DLD1 (cell line): ENCODE measurements around the gene TNFRSF1A.
"Not testable (repeated sequence)": the region's sequence is repeated elsewhere in the genome, so short reads cannot be mapped to it uniquely, and the experiment has no call there.

Experiments used
- in situ Hi-C: cut with HindIII; loops from 2 replicates; pipeline ENCODE4 v1.10.0; 2017; ENCODE audit warnings: low sequenced_read_pairs

The TNFRSF1A gene

DNA sequence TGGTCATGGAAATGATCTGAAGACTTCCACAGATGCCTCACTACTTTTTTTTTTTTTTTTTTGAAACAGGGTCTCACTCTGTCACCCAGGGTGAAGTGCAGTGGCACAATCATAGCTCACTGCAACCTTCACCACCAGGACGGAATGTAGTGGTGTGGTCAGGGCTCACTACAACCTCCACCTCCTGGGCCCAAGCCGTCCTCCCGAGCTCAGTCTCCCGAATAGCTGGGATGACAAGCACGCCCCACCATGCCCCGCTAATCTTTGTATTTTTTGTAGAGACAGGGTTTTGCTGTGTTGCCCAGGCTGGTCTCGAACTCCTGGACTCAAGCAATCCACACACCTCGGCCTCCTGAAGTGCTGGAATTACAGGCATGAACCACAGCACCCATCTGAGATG, 3.3 kb downstream of the TNFRSF1A start:
- in situ Hi-C loops: not testable (repeated sequence)

DNA sequence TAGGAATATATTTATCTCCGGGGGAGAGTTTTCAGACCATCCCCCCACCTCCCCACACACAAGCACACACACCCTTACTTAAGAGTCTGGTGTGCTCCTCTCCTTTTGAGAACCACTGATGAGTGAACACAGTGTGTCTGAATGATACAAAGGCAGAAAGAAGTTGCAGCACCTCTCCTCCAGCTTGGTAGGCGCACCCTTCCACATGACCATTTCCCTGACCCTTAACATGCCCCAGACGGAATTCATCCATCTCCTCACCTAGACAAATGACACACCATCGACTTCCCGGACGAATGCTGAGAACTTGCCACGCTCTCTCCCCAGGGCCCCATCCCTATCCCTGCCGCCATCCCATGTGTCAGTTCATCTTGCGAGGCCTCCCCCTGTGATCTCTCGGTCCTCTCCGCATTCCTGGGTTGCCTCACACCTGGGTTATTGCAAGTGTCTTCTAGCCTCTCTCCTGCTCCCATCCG, 3.9 kb downstream of the TNFRSF1A start:
- in situ Hi-C loops: no loop called here

DNA sequence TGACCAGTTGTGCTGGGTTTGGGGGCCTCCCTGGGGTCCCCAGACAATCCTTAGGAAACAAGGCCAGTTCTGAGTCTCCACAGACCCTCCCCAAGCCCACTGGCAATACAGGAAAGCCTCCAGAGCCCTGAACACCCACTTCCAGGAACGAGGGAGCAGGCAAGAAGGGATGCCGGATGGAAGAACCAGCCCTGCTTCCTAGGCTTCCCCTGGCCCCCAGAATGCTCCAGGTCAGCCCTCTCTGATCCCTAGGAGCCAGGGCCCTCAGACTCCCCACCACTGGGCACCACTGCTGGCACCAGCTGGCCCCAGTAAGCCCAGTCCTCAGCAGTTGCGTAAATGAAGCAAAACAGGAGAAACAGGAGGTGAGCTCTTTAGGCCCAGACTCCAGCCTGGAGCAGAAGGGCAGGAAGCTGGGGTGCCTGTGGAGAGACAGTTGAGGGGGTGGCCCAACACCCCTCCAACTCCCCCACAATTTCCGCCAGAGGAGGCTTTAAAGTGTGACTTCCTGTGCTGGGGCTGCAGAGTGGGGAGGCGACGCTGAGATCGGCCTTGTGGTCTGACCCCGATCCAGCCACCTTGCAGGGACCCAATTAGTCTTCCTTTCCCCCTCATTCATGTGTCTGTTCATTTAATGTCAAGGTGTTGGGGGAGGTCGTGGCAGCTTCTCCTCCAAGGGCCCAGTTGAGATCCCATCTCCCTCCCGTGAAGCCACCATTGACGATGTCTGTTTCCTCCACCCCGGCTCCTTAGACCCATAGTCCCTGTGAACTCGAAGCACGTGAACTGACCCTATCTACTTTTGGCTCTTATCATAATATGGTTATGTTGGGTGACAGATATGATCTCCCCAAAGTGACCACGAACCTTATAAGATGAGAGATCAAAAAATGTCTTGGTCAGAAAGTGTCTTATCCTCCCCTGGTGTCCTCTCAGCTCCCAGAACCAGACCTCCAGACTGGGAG, 4.7 kb downstream of the TNFRSF1A start:
- in situ Hi-C loops: no loop called here

DNA sequence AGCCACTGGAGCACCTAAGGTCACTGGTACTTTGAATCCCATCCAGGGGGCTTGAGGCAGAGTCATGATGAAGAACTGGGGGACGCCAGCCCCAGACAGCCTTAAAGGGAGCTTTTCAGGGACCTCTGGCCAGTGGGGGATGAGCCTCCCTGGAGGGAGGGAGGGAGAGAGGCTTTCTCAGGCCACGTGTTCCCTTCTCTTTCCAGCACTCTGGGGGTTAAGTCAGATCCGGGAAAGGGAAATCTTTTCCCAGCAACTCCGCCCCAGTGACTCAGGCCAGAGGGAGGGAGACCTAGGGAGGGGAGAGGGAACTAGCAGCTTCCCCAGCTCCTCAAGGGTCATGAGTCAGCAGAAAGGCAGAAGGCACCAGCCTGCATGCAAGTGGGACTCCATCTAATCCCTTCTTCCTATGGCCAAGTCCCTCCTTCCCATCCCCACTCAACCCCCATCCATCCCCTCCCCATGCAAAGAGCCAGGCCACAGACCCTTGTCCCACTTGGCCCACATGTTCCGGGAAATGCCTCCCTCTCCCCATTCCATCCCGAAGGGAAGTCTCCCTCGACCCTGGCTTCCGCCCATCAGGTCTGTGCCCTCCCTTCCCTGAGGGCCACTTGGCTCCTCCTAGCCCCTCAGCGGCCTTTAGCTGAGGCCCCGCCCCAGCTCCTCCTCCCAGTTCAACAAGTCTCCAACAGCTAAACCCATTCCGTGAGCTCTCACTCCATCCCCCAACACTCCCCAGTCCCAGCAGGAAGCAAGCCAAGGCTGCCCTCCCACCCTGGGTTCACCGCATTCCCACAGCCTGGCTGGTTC, 5.6 kb downstream of the TNFRSF1A start:
- in situ Hi-C loops: no loop called here

DNA sequence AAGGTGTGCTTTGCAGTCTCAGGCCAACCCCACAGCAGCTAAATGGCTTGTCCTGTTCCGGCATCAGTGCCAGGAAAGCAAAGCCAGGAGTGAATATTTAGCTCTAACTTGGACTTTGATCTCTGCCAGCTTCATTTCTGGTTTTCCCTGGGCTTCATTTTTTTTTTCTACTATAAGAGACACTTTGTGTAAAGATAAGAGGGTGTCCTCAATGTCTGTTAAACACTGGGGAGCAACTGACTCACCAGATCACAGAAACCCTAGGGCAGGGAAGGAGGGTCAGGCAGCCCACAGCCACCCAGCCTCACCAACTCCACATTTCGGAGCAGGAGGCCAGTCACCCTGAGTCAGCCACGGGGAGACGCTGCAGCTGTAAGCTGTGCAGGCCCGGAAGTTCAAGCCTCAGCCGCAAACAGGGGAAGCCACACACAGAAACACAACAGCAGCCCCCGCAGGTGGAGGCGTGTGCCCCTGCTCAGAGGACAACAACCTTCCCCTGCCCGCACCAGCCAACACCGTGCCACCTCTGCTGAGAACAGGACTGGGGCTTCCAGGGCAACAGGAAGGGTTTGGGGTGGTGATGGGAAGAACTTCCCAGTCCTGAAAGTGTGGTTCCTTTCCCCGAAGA, 6.3 kb downstream of the TNFRSF1A start:
- in situ Hi-C loops: no loop called here

DNA sequence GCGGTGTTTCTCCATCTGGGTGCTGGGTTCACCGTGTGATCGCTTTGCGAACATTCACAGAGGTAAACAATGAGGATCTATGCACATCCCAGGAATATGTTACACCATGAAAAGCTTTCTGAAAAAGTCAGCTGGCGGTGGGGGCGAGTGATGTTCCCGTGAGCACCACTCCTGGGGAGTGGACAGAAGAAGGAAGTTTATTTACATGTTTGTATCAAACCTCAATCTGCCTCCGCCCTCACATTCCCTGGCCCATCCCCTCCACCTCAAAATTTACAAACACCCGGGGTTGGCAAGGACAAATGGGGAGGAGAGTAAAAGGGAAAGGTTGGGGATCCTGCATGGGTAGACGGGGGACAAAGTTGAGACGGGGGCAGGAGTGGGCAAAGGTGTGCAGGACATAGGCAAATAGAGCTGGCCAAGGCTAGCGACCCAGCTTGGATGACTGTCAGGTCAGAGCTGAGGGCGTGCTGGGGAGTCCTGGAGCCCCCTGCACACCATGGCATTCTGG, 6.9 kb downstream of the TNFRSF1A start:
- in situ Hi-C loops: no loop called here

DNA sequence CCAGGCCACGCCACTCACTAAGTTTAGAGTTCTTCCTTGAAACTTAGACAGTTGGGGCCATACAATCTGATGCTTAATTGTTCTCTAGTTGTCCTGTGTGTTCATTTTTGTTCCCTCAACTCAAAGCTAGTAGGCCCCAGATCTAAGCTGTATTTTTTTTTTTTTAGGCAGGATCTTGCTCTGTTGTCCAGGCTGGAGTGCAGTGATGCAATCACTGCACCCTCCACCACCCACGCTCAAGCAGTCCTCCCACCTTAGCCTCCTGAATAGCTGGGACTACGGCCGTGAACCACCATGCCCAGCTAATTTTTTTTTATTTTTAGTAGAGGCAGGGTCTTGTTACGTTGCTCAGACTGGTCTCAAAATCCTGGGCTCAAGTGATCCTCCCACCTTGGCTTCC, 7.5 kb downstream of the TNFRSF1A start:
- in situ Hi-C loops: no loop called here

DNA sequence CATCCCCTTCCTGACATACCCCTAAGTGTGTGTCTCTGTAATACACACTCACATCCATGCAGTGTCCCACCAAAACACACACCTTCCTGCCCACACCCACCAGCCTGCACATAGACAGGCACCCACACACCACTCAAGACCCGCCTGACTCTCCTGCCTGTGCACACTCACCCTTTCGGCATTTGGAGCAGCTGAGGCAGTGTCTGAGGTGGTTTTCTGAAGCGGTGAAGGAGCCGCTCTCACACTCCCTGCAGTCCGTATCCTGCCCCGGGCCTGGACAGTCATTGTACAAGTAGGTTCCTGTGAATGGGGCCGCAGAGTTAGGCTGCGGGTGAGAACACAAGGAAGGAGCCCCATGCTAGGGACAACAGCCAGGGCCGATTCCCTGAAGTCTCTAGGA, 8.3 kb downstream of the TNFRSF1A start:
- in situ Hi-C loops: no loop called here

DNA sequence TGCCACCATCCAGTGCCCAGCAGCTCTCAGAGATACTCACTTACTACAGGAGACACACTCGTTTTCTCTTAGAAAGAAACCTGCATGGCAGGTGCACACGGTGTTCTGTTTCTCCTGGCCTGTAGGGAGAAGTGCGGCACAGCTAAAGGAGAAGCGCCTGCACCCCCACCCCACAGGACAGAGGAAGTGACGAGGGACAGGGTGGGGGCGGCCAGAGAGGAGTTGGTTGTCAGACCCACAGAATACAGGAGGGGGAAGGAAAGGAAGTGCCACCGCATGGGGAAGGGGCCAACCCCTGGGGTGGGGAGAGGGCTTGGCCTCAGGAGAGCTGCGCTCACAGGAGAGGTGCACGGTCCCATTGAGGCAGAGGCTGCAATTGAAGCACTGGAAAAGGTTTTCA, 8.8 kb downstream of the TNFRSF1A start:
- in situ Hi-C loops: no loop called here

DNA sequence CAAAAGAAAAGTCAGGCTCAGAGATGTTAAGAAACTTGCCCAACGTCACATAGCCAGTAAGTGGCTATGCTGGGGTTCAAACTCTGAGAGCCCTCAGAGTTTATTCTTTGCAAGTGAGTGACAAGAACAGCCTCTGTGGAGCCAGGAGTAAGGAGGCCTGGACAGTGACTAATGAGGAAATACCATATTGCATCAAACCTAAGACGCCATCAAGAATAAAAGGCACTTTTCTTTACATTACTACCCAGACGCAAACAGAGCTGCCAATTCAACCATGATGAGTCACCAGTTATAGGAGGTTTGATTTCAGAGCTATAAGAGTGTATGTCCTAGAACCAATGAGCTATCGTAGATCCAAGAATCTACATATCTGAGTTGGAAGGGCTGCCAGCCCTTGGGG, 9.4 kb downstream of the TNFRSF1A start:
- in situ Hi-C loops: no loop called here

DNA sequence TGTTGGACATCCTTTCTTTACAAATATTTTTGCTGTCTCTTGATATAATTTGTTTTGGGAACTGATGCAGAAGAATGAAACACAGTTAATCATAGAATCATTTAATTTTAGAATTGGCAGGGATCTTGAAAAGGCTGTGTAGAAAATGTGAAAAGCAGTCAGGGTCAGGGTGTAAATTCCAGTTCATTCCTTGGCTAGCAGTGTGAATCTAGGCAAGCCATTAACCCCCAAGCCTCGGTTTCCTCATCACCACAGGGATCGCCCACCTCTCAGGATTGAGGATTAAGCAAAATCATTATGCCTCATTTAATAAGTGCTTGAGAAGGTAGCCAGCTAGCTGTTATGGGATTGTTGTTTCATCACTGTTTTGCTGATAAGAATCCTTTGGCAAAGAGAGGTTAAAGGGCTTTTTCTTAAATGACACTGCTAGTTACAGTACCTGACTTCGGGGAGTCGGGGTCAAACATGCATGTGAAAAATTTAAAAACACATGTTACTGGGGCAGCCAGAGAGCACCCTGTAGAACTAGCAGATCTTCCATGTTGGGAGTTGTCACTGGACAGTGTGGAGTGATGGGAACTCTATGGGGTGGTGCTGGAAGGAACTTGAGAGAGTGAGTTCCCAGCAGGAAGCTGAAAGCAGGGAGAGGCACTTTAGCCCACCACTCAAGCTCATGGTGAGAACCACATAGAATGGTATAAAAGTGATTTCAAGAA, 10.7 kb downstream of the TNFRSF1A start:
- in situ Hi-C loops: no loop called here

DNA sequence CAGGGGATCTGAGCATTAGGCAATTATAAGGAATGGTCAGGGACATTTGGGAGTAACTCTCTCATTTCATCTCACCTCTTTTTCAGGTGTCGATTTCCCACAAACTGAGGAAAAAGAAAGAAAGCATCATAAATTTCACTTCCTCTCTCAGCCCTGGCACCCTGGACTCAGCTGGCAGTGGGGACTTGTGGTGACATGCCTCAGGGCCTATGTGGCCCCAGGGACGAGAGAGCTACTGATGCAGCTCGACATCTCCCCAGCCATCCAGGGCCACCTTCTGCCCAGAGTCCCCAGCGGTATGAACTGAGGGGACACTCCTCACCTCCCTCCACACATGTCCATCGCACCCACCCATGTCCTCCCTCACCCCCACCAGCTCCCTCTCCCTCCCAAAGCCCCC, 11.7 kb downstream of the TNFRSF1A start:
- in situ Hi-C loops: no loop called here

DNA sequence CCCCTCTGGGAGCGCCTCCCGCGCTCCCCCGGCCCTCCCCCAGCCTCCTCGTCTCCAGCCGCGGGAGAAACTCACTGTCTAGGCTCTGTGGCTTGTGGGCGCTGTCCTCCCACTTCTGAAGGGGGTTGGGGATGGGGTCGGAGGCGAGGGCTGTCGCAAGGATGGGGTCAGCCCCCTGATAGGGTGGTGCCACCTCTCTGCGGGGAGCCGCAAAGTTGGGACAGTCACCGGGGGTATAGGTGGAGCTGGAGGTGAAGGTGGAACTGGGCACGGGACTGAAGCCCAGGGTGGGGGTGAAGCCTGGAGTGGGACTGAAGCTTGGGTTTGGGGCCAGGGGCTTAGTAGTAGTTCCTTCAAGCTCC, 12.2 kb downstream of the TNFRSF1A start:
- in situ Hi-C loops: no loop called here

DNA sequence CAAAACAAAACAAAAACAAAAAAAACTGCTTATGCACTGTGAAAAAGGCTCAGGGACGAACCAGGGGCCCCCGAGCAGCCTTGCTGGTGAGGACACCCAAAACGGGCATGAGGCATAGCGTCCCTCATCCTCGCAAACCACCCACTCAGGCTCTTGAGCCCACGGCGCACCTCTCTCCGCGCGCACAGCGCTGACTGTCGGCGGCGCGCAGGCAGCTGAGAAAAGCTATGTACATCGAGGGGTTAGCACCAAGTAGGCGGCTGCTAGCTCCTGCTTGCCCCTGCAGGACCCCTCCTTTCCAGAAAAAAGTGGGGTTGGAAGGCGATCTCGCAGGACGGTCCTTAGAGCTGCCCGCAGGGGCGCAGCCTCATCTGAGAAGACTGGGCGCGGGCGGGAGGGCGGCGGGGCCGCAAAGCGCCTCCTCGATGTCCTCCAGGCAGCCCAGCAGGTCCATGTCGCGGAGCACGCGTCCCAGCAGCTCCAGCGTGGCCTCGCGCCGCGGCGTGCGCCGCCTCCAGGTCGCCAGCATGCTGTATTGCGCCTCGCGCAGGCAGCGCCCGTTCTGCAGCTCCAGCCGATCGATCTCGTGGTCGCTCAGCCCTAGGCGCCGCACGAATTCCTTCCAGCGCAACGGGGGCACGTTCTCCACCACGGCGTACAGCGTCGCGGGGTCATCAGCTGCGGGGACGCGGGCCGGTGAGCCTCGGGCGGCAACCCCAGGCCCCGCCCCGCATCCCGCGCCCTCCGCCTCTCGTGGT, 12.8 kb downstream of the TNFRSF1A start:
- in situ Hi-C loops: no loop called here

DNA sequence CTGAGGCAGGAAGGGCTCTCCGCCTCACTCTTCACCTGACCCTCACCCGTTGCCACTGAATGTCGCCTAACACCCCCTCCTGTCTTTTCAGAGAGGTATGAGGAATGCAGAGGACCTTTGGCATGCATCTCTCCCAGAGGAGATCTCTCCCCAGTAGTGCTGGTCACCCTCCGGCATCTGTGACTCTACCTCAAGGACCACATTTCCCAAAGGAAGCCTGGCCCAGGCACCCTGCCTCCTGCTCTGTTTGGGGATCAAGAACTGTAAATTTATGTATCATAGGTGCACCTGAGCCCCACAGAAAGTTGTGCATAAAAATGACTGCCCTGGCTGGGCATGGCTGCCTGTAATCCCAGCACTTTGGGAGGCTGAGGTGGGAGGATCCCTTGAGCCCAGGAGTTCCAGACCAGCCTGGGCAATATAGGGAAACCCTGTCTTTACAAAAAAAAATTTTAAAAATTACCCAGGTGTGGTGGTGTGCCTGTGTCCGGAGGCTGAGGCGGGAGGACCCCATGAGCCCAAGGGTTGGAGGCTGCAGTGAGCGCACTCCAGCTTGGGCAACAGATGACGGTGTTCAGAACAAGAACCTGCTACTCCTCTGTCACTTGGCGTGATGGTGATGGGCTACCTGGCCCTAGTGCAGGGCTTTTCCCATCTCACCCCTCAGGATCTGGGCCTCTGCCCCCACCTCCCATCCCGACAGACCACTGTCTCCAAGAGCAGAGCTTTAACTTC, 13.7 kb downstream of the TNFRSF1A start:
- in situ Hi-C loops: no loop called here

DNA sequence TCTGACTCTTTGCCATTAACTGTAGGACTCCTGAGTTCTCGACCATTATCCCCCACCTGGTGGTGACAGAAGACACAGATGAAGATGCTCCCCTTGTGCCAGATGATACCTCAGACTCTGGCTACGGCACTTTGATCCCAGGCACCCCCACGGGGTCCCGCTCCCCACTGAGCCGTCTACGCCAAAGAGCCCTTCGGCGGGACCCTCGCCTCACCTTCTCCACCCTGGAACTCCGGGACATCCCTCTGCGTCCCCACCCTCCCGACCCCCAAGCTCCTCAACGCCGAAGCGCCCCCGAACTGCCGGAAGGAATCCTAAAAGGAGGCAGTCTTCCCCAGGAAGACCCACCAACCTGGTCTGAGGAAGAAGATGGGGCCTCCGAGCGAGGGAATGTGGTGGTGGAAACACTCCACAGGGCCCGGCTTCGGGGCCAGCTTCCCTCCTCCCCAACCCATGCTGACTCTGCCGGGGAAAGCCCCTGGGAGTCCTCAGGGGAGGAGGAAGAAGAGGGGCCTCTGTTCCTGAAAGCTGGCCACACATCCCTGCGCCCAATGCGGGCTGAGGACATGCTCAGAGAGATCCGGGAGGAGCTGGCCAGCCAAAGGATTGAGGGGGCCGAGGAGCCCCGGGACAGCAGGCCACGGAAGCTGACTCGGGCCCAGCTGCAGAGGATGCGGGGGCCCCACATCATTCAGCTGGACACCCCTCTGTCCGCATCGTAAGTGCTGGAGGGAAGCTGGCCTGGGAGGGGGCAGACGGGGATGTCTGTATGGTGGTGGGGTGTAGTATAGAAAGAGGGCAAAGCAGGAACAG, 14.4 kb downstream of the TNFRSF1A start:
- in situ Hi-C loops: no loop called here

DNA sequence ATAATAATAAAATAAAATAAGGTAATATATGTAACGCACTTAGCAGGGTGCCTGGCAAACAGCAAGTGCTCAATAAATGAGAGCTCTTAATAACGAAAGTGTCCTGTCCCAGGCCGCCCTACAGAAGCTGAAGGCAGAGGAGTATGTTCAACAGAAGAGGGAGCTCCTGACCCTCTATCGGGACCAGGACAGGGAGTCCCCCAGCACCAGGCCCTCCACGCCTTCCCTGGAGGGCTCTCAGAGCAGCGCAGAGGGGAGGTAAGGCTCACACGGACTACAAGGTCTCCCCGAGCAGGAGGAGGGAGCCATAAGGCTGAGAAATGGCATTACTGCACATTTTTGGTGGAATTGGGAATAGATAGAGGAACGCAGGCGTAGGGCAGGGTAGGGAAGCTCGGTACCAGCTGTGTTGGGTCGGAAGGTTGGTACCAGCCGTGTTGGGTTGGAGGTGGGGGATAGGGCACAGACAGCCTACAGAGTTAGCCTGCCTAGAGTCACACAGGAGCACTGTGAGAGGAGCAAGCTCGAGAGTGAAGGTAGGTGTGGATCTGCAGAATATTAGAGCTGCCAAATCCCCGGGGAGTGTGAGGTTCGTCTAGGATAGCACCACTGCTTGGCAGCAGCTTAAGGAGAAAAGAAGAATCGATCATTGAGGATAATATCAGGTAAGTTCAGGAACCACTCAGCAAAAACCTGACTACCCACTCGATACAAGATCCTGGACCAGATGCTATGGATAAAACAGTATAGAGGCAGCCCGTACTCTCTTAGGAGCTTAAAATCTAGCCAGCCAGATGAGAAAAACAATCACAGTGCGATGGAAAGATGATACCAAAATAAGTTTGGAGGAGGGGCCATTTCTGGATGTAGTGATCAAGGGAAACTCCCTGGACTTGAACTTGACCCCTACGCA, 15.3 kb downstream of the TNFRSF1A start:
- in situ Hi-C loops: no loop called here
